Endothelial cell of umbilical vein (primary cell): ENCODE results near the gene GPBAR1. TPM values are rescaled to one million over a fixed set of nuclear protein-coding genes. Genes with fewer than 3 reads are reported as not detected.

Experiments used
- BruUV-seq: library from RNA; stranded (reverse); fragments of 400-500 nt; replicated peaks from 2 replicates; lab custom pipeline; 2021; lab: Mats Ljungman, UMichigan
- CTCF ChIA-PET: fragments of 300-600, 350-600 bp; sonication (Branson Sonifier 250); formaldehyde crosslinking; loops from one replicate; lab custom pipeline; 2021; ENCODE audit warnings: antibody characterized with exemption, inconsistent platforms; lab: Charles Lee
- POLR2A ChIA-PET: fragments of 300-600, 350-600 bp; sonication (Branson Sonifier 250); formaldehyde crosslinking; loops from one replicate; lab custom pipeline; 2021; ENCODE audit warnings: antibody characterized with exemption, inconsistent platforms; lab: Charles Lee
- DNase-seq: peaks from one replicate; pipeline ENCODE4 v3.0.0-alpha.2; 2011; ENCODE audit warnings: low read depth, low spot score
- FAIRE-seq: peaks from 2 replicates; lab custom pipeline; 2011; peaks lifted over from hg19 to GRCh38; lab: Jason Lieb, UNC
- H2AFZ ChIP-seq: 2 replicates; pipeline ENCODE4 v1.6.0; 2012; ENCODE audit warnings: low read depth, low read length, control low read depth, inconsistent platforms
- H3K27ac ChIP-seq: 2 replicates; pipeline ENCODE4 v1.5.1; 2011; ENCODE audit warnings: low read depth, mild to moderate bottlenecking, control low read depth, low read length, moderate library complexity; ENCODE audit not compliant: insufficient read depth
- H3K27me3 ChIP-seq, 2 experiments: 2 replicates each; pipeline versions ENCODE4 v1.6.0 to v1.6.1; 2011; ENCODE audit warnings: low read length in 2 of 2, mixed read lengths in 1 of 2; ENCODE audit not compliant: control insufficient read depth in 2 of 2, insufficient read depth in 2 of 2
- H3K36me3 ChIP-seq, 2 experiments: 2 replicates in 1 of 2; 3 replicates in 1 of 2; pipeline ENCODE4 v1.5.1; 2011; ENCODE audit warnings: low read length in 2 of 2, mild to moderate bottlenecking in 1 of 2, moderate library complexity in 1 of 2; ENCODE audit not compliant: control insufficient read depth in 2 of 2, insufficient read depth in 2 of 2; ENCODE audit errors: extremely low read depth in 1 of 2
- H3K4me1 ChIP-seq: 3 replicates; pipeline ENCODE4 v1.5.1; 2011; ENCODE audit warnings: mild to moderate bottlenecking, low read length; ENCODE audit not compliant: control insufficient read depth, insufficient read depth; ENCODE audit errors: extremely low read depth
- H3K4me2 ChIP-seq: 2 replicates; pipeline ENCODE4 v1.6.1; 2011; ENCODE audit warnings: low read length, control low read depth, mixed read lengths; ENCODE audit not compliant: insufficient read depth
- H3K4me3 ChIP-seq, 3 experiments: fragments of 200-600 bp in 1 of 3; sonication (generic), shearing (Covaris generic) in 1 of 3; replicated peaks in 1 of 3; 2 replicates each; pipeline ENCODE4 v1.5.1; 2011 to 2016; ENCODE audit warnings: control low read depth in 3 of 3, low read length in 3 of 3, mild to moderate bottlenecking in 2 of 3, inconsistent platforms in 1 of 3, low read depth in 1 of 3, moderate library complexity in 1 of 3; ENCODE audit not compliant: insufficient read depth in 1 of 3
- H3K79me2 ChIP-seq: 2 replicates; pipeline ENCODE4 v1.6.0; 2012; ENCODE audit warnings: low read length, inconsistent platforms; ENCODE audit not compliant: control insufficient read depth, insufficient read depth
- H3K9ac ChIP-seq: replicated peaks from 2 replicates; pipeline ENCODE3; 2011; ENCODE audit warnings: low read length, control low read depth; ENCODE audit not compliant: insufficient read depth; ENCODE audit errors: extremely low read depth
- H3K9me1 ChIP-seq: replicated peaks from 3 replicates; pipeline ENCODE4 v1.6.0; 2011; ENCODE audit warnings: mild to moderate bottlenecking, low read length; ENCODE audit not compliant: control insufficient read depth, insufficient read depth; ENCODE audit errors: extremely low read depth
- H3K9me3 ChIP-seq: replicated peaks from 2 replicates; pipeline ENCODE4 v1.5.1; 2012; ENCODE audit warnings: low read length, inconsistent platforms; ENCODE audit not compliant: control insufficient read depth, insufficient read depth
- H4K20me1 ChIP-seq: replicated peaks from 2 replicates; pipeline ENCODE3; 2011; ENCODE audit warnings: mild to moderate bottlenecking, low read length; ENCODE audit not compliant: control insufficient read depth, insufficient read depth; ENCODE audit errors: extremely low read depth
- CTCF ChIP-seq, 2 donors: IDR thresholded peaks; 1 replicate in 1 of 2; 2 replicates in 1 of 2; pipeline ENCODE4 v1.5.1; 2011; ENCODE audit warnings: low read length in 2 of 2, mild to moderate bottlenecking in 2 of 2, moderate library complexity in 2 of 2, control low read depth in 1 of 2, inconsistent platforms in 1 of 2, low read depth in 1 of 2; ENCODE audit not compliant: insufficient read depth in 1 of 2; ENCODE audit errors: extremely low read depth in 1 of 2
- EZH2 ChIP-seq: IDR thresholded peaks from 2 replicates; pipeline ENCODE4 v1.6.1; 2012; ENCODE audit warnings: borderline replicate concordance, low read depth, mild to moderate bottlenecking, moderate library complexity, low read length, inconsistent platforms; ENCODE audit not compliant: severe bottlenecking
- FOS ChIP-seq: IDR thresholded peaks from 2 replicates; pipeline ENCODE4 v1.6.1; 2011; ENCODE audit warnings: mild to moderate bottlenecking, low read length, moderate library complexity, borderline replicate concordance; ENCODE audit not compliant: insufficient read depth
- GATA2 ChIP-seq: IDR thresholded peaks from 2 replicates; pipeline ENCODE4 v1.7.0; 2011; ENCODE audit warnings: low read depth, mild to moderate bottlenecking, moderate library complexity, mixed read lengths, low read length; ENCODE audit not compliant: insufficient read length, insufficient read depth
- JUN ChIP-seq: IDR thresholded peaks from 2 replicates; pipeline ENCODE4 v1.6.1; 2011; ENCODE audit warnings: borderline replicate concordance, low read depth; ENCODE audit not compliant: insufficient read length, insufficient read depth
- MAX ChIP-seq: IDR thresholded peaks from 2 replicates; pipeline ENCODE4 v1.6.1; 2011; ENCODE audit not compliant: insufficient read depth, insufficient read length
- MYC ChIP-seq: IDR thresholded peaks from one replicate; pipeline ENCODE4 v1.6.1; 2011; ENCODE audit warnings: mild to moderate bottlenecking, low read depth, low read length
- POLR2A ChIP-seq: IDR thresholded peaks from 2 replicates; pipeline ENCODE4 v1.6.1; 2012; ENCODE audit warnings: low read depth, mild to moderate bottlenecking, control low read depth, low read length
- POLR2AphosphoS5 ChIP-seq: IDR thresholded peaks from 2 replicates; pipeline ENCODE4 v1.6.1; 2012; ENCODE audit warnings: low read depth, mild to moderate bottlenecking, control low read depth, low read length, moderate library complexity; ENCODE audit not compliant: insufficient read depth
- dilution Hi-C: fragments of 300-500 bp; cut with MboI; formaldehyde crosslinking; loops from one replicate; pipeline ENCODE4 v1.15.0; 2019; ENCODE audit warnings: low sequenced_read_pairs; ENCODE audit not compliant: extremely low pct_ligation_motif_present
- intact Hi-C: fragments of 100-400 bp; cut with micrococcal nuclease; formaldehyde crosslinking; loops from one replicate; pipeline ENCODE4 v1.10.0; 2022
- polyA plus RNA-seq, 4 experiments: library from polyadenylated mRNA; depleted of rRNA in 3 of 4; stranded (reverse) in 3 of 4; unstranded in 1 of 4; fragments of >200 nt; gene quantifications; 2 replicates each; pipeline versions ENCODE4 v1.2.1 to v1.2.3, GENCODE V29; 2011 to 2012; ENCODE audit warnings: missing spikeins in 1 of 4
- total RNA-seq: library from RNA; stranded (reverse); gene quantifications from 2 replicates; pipeline ENCODE4 v1.2.3, GENCODE V29; 2021

Gene GPBAR1
- total and polyA plus RNA-seq, 2 donors (not counting 3 experiments of a cell fraction or from before 2014, with no cell fraction given): 0.14 to 0.75 TPM

- no peak overlapping the region for H3K4me2 ChIP-seq
- dilution Hi-C loops: no loop called here
- no peak overlapping the region for H2AFZ ChIP-seq
- no peak overlapping the region for H3K4me3 ChIP-seq
- BruUV-seq: no TSS peak
- H3K4me1 ChIP-seq: peaks cover 50% of the 10 kb centered on the region
- H3K27ac ChIP-seq: no peak overlapping the region
- H3K79me2 ChIP-seq: peaks cover 75% of the 10 kb centered on the region
- H3K9me3 ChIP-seq: no peaks in the 10 kb centered on the region
- TF ChIP-seq GATA2 (no peak), JUN (no peak), FOS (no peak), POLR2A (no peak), EZH2 (no peak), POLR2AphosphoS5 (no peak), MAX (no peak), MYC (no peak), CTCF (IDR thresholded peaks at IDR 0.05; ENCODE audit: extremely low read depth in 1 of 2, insufficient read depth in 1 of 2, low read depth in 1 of 2, low read length in 2 of 2) (no peak)
- FAIRE-seq: no peak
- no peaks in the 10 kb centered on the region for H3K27me3 ChIP-seq
- POLR2A ChIA-PET: interaction anchor here (0.6 to 1.4 kb wide), 2 partner anchors 11 to 132 kb away, joined by 3 read pairs; partner anchors contain the start of gene ARPC2
- CTCF ChIA-PET: interaction anchor here (0.9 to 1.2 kb wide), 2 partner anchors 46 to 67 kb away, joined by 3 to 5 read pairs; no protein-coding TSS in a partner anchor
- peaks cover 25 to 36% of the 10 kb centered on the region in 2 experiments for H3K36me3 ChIP-seq
- intact Hi-C loops: loop anchor here (5.0 kb wide), 1 partner anchor 180 kb away; no protein-coding TSS in a partner anchor
- no peaks in the 10 kb centered on the region for H3K9me1 ChIP-seq
- H4K20me1 ChIP-seq: peaks cover 5% of the 10 kb centered on the region
- no peak overlapping the region for H3K9ac ChIP-seq
- DNase-seq: no peak
Measured at GRCh38 chr2:218226903-218227302, 33.9 kb upstream of the GPBAR1 start.
